Measurements from ENCODE around the gene COX18. TPM values are rescaled to one million over a fixed set of nuclear protein-coding genes. Genes with fewer than 3 reads are reported as not detected.

The COX18 gene
- total and polyA plus RNA-seq, 7 donors = 6.6 to 21.3 (median 13.6) TPM

- Histone ChIP-seq H3K27ac (no peak overlapping the region), H3K4me3 (no peak overlapping the region), H3K27me3 (no peaks in the 10 kb centered on the region), H3K9me3 (no peaks in the 10 kb centered on the region), H3K36me3 (peaks cover 11 to 36% (median 17%) of the 10 kb centered on the region in 4 donors), H3K4me1 (no peaks in the 10 kb centered on the region)
- no peak for DNase-seq
- intact Hi-C loops (cut with DNase I) = no loop called here
- WGBS, 2 donors = 83 to 86% methylated on average over 5 of the region's 5 CpGs
- TF ChIP-seq CTCF (IDR thresholded peaks at IDR 0.05) (no peak), EP300 (IDR thresholded peaks at IDR 0.05) (no peak), POLR2AphosphoS5 (IDR thresholded peaks at IDR 0.05) (no peak), POLR2A (IDR thresholded peaks at IDR 0.05) (no peak)
Observed at GRCh38 chr4:73053076-73053475, 16.4 kb downstream of the COX18 start.

DNA sequence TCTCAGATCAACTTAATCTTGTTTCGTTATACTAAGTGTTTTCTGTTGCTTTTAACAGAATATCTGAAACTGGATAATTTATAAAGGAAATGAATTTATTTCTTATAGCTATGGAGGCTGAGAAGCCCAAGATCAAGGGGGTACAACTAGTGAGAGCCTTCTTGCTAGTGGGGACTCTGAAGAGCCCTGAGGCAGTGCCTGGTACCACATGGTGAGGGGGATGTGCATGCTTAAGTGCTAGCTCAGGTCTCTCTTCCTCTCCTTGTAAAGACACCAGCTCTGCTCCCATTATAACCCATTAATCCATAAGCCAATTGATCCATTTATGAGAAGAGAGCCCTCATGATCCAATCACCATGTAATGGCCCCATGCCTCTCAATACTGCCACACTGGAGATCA is 17.9 kb downstream of the COX18 start:
- H3K4me1 ChIP-seq = no peaks in the 10 kb centered on the region
- H3K36me3 ChIP-seq = peaks cover 0 to 22% (median 7%) of the 10 kb centered on the region in 4 donors
- WGBS, 2 donors = 97 to 99% methylated on average over 1 of the region's 1 CpG
- intact Hi-C loops (cut with DNase I) = no loop called here
- DNase-seq = no peak
- H3K4me3 ChIP-seq = no peak overlapping the region
- H3K27ac ChIP-seq = no peak overlapping the region
- no peaks in the 10 kb centered on the region for H3K27me3 ChIP-seq
- TF ChIP-seq CTCF (IDR thresholded peaks at IDR 0.05) (no peak), EP300 (IDR thresholded peaks at IDR 0.05) (no peak), POLR2A (IDR thresholded peaks at IDR 0.05) (no peak), POLR2AphosphoS5 (IDR thresholded peaks at IDR 0.05) (no peak)
- no peaks in the 10 kb centered on the region for H3K9me3 ChIP-seq

GRCh38 chr4:73045879-73046278 is 23.6 kb downstream of the COX18 start:
- WGBS, 2 donors = 84 to 86% methylated on average over 7 of the region's 7 CpGs
- intact Hi-C loops (cut with DNase I) = no loop called here

GRCh38 chr4:73037057-73037456 is 32.5 kb downstream of the COX18 start:
- Histone ChIP-seq H3K27me3 (no peaks in the 10 kb centered on the region), H3K4me3 (no peak overlapping the region), H3K4me1 (no peaks in the 10 kb centered on the region), H3K9me3 (peaks cover 0 to 12% (median 2%) of the 10 kb centered on the region in 4 donors), H3K27ac (no peak overlapping the region), H3K36me3 (no peaks in the 10 kb centered on the region)
- 92 to 96% methylated on average over 4 of the region's 4 CpGs for WGBS, 2 donors
- TF ChIP-seq EP300 (IDR thresholded peaks at IDR 0.05) = no peak
- no peak for DNase-seq
- intact Hi-C loops (cut with DNase I) = no loop called here

More at GRCh38 chr4:73045879-73046278, 23.6 kb downstream of the COX18 start:
- Histone ChIP-seq H3K36me3 (no peaks in the 10 kb centered on the region), H3K27me3 (no peaks in the 10 kb centered on the region), H3K4me3 (no peak overlapping the region), H3K27ac (no peak overlapping the region), H3K4me1 (no peaks in the 10 kb centered on the region), H3K9me3 (peaks cover 0 to 3% (median under 1%) of the 10 kb centered on the region in 4 donors)
- TF ChIP-seq CTCF (IDR thresholded peaks at IDR 0.05) = no peak
- no peak for TF ChIP-seq EP300 (IDR thresholded peaks at IDR 0.05)
- TF ChIP-seq POLR2AphosphoS5 (IDR thresholded peaks at IDR 0.05) = no peak
- TF ChIP-seq POLR2A (IDR thresholded peaks at IDR 0.05) = no peak
- no peak for DNase-seq

DNA sequence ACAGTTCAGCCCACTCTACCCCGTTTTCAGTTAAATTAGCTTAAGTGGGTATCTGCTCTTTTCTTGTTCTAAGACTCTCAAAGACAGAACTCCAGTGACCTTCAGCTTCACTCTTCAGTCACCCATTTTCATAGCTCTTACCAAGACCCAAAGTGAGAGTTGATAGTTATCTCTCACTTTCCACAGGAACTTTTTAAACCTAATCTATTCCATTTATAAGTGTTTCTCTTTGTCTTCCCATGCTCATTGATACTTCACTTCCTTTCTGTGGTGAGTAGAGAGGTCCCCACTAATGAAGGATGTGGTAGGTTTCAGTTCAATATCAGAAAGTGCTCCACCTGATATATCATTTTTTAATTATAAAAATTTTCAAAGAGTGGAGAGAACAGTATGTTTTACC is 33.4 kb downstream of the COX18 start:
- H3K9me3 ChIP-seq = peaks cover 0 to 10% (median 2%) of the 10 kb centered on the region in 4 donors

More for the DNA sequence above, 33.4 kb downstream of the COX18 start:
- intact Hi-C loops (cut with DNase I) = no loop called here
- no peak for TF ChIP-seq POLR2A (IDR thresholded peaks at IDR 0.05)
- no peak for TF ChIP-seq EP300 (IDR thresholded peaks at IDR 0.05)
- TF ChIP-seq POLR2AphosphoS5 (IDR thresholded peaks at IDR 0.05) = no peak
- no peak for TF ChIP-seq CTCF (IDR thresholded peaks at IDR 0.05)
- no peak for DNase-seq
- Histone ChIP-seq H3K27ac (no peak overlapping the region), H3K4me1 (no peaks in the 10 kb centered on the region), H3K27me3 (no peaks in the 10 kb centered on the region), H3K36me3 (no peaks in the 10 kb centered on the region), H3K4me3 (no peak overlapping the region)
- WGBS, 2 donors = 82 to 89% methylated on average over 1 of the region's 1 CpG
